ENCODE measurements around the gene TPM1.
"Not testable (repeated sequence)": the region's sequence is repeated elsewhere in the genome, so short reads cannot be mapped to it uniquely, and the experiment has no call there.

Gene TPM1

DNA sequence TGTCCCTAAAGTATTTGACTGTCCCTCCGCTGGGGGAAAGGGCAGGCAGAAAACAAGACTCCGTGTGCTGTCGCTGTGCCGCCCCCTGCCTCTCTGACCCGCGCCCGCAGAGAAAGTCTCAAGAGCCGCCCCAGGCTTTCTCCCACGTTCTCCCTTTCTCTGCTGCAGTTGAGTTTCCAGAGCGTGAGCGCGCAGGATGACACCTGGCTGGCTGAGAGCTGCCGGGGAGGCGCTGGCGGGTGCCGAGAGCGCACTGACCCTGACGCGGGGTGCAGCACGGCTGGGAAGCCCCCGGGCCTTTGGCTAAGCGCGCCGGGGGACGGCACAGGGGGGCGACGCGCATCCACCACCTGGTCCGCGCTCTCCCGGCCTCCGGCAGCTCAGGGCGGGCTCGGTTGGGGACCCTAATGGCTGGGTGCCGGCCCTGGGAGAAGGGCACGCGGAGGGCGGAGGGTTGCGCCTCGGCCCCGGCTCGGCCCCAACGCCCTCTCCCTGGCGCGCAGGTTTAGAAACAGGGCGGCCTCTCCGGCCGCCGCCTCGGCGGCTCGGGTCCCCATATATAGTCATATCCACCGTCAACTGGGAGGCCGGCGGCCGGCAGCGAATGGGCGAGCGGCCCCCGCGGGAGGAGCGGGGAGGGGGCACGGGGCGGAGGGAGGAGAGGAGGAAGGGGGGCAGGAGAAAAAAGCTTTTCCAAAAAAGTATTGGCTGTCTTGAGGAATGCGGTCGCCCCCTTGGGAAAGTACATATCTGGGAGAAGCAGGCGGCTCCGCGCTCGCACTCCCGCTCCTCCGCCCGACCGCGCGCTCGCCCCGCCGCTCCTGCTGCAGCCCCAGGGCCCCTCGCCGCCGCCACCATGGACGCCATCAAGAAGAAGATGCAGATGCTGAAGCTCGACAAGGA lies at the start of gene TPM1:
Gene TPM1, plus strand, starts transcription at position 774 of the 903 bp plus-strand sequence. Its CDS starts 83 bp downstream, at position 857.
- peak in 1 of 2 donors; percentile 24 for ATAC-seq

DNA sequence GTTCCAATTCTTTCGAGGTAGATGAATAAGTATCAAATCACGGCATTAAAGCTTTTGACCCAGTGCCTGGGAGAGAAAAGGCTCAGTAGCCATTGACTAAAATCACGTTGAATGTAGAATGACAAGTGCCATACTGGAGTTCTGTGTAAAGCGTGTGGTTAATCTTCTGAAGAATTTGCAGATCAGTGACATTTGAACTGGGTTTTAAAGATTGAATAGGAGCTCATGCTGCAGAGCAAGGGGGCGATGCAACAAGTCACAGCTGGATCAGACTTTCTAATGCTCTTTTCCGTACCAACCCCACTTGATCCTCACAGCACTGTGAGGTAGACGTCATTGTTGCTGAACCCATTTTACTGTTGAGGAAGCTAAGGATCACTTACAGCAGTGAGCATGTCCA lies 49.5 kb upstream of the TPM1 start:
- ATAC-seq: no peak

DNA sequence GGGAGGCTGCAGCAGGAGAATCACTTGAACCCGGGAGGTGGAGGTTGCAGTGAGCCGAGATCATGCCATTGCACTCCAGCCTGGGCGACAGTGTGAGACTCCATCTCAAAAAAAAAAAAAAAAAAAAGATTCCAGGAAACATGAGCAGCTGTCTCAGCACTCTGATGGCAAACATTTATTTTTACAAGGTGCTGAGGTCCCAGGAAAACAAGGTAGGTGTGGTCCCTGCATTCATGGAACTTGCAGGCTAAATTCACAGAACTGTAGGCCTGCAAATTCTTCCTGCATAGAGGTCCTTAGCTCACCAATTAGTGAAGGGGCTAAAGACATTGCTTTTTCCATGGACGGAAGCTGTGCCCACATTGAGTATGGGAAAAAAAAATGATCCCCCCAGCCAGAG lies 48.9 kb upstream of the TPM1 start:
- ATAC-seq: not testable (repeated sequence)

DNA sequence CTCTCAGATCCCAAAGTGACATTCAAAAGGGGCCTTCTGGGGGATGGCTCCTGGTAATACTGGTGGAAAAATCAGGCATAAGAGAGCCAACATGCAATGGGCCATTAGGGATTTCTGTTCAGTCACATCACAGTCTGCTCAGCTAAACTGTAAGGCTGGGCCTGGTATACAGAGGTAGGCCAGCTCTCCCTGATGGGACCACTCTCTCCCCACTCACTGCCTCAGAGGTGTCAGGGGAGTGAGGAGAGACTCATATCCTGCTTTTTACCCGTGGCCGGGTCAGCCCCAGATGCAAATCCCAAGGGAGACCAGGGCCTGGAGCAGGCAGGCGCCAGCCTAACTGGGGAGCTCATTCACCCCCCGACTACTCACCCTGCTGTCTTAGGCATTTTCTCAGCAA lies 48.1 kb upstream of the TPM1 start:
- no peak for ATAC-seq

DNA sequence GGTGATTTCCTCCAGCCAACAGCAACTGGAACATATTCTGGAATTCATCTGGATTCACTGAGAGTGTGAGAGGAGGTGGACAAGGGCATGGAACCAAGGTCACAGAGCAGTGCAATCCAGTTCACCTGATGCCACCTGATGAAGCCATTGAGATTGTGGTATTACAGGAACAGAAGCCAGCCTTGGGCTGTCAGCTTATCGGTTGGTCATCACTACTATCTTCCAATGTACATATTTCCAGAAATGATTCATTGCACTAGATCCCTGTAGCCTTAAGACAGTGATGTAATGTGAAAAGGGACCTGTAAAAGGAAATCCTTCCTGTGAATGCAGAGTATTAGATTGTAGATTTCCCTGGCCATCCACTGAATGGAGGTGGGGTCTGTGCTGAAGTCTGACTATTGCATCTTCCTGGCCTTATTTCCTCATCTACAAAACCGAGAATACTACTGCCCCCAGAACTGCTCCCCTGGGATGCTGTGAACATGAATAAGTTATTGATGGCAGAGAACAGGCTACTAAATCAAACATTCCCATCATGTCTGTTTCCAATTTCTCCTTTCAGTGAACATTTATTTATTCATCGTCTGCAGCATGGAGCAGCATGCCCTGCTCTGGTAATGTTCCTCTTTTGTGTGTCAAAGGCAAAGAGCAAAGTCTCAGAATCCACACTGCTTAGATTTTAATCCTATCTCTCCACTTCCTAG lies 47.4 kb upstream of the TPM1 start:
- ATAC-seq: no peak

DNA sequence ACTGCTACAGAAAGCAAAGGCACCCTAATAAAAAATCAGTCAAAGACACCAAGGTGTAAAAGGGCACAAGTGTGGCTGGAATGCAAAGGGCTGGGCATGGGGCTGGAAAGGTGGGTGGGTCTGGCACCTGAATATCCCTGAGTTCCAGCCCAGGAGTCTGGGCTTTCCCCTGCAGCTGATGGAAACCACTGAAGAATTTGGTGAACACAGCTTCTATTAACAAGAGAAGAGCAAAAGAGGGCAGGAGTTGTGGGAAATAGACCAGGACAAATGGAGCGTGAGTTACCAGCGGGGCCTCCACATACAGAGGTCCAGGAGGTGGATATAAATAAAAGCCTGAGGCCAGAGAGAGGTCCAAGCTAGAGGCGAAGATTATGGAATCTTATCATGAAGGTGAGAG lies 45.1 kb upstream of the TPM1 start:
- no peak for ATAC-seq

DNA sequence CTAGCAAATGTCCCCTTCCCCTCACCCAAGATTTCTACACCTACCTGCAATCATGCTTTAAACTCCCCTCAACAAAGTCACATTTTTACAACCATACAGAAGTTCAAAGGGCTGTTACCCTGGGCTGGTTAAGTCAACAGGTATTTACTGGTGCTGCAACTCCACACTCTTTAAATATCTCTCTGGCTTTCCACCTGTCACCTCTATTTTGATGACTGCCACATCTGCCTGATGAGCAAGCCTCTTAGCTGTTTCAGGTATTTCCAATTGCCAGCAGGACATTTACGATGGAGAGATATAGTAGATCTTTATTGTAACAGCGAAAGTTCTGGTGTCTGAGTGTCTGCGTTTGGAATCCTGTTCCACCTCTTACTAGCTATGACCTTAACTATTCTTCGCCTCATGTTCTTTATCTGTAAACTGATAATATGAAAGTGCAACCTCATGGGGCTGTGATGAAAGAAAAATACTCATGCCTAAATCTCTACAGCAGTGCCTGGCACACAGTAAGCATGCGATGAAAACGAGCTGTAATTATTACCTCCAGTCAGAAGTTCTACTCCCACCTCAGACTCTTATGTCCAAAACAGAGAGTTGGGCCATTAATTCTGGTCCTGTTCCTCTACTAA lies 44.2 kb upstream of the TPM1 start:
- no peak for ATAC-seq

DNA sequence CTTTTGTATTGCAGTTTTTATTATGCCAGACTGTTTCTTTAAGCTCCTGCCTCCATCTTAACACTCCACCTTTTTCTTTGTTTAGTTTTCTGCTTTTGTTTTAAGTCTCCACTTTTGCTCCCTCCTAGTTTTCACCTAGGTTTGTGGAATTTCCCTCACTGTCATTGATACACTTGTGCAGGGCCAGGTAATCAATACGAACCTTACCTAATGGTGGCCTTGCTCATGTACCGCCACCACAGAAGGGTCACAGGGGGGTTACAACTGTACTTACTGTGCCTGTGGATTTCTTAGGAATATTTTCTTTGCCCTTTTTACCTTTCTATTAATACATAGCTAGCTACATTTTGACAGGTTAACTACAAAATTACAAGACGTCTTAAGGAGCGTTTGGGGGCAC lies 43.4 kb upstream of the TPM1 start:
- no peak for ATAC-seq

DNA sequence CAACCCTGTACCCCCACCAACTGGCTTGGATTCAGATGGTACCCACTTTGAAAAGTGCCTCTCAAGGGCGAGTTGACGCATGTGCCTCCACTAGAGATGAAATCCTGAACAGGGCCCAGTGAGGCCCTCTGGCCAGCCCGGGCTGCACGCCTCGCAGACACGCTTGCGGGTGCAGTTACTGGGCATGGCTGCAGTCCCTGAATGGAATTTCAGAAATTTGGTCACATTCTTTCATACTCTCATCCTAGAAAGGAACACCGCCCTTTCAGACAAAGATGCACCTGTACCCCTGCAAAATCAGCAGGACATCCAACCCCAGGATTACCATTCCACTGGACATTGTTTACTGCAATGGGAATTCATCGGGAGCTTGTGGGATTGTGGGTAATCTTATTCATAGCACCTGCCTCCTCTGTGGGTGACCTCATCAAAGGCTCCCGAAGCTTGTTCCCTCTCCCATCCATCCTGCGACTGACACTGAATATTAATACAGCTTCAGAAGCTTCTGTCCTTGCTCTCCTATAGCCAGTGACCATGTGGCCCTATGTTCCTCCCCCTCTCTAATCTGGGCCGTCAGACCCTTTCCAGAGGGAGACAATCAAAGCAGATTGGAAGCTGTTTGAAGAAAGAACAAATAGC lies 42.5 kb upstream of the TPM1 start:
- ATAC-seq: no peak

DNA sequence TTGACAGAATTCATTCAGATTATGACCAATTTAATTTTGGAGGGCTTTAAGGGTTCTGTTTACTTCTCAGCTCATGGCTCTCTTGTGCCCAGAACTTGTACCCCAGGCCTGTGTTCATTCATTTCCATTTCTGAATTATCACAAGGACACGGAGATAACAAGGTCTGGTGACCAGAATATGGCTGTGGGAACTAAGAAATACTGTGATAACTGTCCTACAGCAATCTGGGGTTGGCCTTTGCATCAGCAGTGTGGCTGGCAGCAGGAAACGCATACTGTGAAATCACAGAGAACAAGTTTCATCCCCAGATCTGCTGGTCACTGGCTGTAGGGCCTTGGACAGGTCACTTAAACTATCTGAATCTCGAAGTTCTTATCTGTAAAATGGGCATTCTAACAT lies 41.8 kb upstream of the TPM1 start:
- no peak for ATAC-seq

DNA sequence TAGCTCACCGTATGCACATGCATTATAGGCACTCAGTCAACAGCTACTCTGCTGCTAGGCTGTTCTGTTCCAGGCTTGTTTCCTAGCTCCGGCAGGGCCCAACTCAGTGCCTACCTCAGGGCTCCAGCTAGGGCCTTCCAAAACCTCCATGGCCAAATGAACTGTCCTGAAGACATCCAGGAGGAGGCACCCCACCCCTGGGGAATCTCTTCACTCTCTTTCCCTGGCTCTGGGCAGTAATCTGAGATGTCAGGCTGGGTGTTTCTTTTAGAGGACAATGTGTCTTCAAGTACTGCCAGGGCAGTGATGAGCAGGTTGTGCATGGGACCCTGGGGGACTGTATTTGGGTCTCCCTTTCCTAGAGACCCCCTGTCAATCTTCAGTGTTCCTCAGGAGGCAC lies 38.3 kb upstream of the TPM1 start:
- no peak for ATAC-seq

DNA sequence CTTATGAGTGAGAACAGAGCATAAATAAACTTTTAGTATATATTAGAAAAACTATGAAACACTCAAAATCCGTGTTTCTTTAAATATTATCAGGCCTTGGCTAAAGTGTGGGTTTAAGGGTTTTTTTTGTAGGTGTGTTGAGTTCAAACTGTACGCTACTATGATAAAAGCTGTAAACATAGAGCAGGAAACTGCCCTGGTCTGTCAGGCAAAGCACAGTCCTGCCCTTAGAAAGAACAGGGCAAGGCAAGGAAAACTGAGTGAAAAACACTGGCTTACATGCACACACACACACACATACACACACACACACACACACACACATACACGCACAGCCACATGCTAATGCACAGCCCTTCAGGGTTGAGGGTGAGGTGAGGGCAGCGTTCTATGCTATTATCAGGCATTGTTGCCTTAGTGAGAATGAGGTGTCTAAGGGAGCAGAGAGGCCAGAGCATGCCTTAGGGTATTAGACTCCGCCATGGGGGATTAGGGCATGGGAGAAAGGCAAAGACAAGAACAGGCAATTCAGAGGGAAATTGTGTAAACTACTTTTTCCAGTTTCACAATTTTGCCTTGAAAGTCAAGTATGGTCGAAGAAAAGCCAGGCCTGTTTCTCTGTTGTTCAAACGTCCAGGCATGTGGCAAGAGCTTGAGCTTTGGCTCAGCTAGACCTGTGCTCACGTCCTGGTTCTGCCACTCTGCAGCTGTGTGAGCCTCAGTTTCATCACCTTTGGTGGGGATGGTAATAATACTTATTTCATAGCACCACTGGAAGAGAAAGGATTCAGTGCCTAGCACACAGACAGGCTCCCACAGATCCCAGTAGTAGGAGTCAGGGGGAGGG lies 36.3 kb upstream of the TPM1 start:
- no peak for ATAC-seq

DNA sequence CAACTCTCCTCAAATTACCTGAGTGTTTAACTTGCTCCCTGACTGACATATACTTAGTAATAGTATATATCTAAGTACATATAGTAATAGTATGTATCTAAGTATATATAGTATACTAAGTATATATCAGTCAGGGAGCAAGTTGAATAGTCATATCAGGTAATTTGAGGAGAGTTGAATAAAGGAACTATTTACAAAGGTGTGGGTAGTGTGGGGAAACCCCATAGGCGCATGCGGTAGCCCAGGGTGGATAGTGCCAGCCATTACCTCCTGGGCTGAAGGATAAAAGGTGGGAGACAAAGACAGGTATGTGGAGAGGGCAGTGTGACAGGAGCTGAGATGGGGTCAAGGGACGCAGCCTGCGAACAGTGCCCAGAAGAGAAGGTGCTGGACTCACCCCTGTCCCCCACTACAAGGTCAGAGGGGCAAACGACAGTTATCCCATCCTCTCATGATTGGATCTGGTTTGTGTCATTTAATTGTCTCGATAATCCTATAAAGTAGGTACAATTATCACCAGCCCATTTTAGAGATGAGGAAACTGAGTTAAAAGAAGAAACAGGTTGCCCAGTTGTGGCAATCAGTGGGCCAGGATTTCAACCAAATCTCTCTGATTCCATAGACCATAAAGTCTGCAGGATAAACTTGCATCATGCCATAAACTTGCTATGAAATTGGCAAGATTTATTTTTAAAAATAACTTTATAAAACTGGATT lies 34.1 kb upstream of the TPM1 start:
- no peak for ATAC-seq

DNA sequence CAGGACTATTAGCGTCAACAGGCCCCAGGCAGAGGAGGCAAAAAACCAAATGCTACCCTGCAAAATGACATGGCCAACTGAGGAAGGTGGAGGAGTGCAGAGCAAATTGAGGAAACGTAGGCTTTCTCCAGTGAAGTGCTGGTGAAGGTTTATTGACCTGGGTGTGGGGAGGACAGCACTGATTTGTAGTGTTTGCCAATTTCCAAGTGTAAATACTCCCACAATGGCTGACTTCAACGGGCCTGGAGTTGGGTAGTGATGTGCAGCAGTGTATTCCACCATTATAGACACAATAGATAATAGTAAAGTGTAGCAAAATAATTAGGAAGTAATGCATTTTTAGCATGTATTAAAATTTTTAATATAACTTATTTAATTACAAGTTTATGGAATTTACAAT lies 32.2 kb upstream of the TPM1 start:
- no peak for ATAC-seq

DNA sequence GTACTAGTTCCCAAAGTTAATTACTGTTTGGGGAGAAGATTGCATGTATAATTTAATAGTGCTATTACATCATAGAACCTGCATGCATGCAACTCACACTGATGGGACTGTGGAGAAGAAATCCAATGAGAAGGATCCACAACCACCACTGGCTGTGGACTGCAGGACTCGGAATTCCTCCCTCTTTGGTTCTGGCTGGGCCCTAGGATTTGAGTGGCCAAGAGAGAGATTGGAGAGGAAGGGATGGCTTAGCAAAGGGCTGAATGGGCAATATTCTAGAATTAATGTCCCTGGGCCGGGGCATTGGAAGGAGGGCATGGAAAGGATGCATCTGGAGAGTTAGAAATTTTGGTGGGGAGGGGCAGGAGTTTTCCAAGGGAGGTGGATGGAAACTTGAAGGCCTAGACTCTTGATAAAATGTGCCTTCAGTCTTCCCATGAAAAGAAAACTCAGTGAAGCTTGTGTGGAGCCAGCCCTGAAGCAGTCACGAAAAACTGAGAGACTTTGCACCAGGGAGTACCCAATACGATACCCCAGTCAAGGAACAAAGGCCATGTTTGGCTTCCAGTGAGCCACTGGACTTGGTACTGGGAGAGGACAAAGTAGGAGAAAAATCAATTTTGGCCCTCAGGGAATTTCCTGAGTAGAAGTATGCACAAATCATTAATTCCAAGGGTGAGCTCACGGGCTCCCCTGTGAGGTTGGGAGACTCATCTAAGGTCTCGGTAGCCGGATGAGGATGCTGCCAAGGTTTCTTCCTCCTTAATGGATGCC lies 31.4 kb upstream of the TPM1 start:
- no peak for ATAC-seq

DNA sequence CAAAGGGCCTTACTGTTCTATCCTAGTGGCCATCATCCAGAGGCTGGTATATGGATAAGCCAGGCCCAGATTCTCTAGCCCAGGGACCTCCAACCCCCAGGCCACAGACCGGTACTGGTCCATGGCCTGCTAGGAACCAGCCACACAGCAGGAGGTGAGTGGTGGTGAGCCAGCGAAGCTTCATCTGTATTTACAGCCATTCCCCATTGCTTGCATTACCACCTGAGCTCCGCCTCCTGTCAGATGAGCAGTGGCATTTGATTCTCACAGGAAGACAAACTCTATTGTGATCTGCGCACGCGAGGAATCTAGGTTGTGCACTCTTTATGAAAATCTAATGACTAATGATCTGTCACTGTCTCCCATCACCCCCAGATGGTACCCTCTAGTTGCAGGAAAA lies 30.1 kb upstream of the TPM1 start:
- ATAC-seq: no peak

DNA sequence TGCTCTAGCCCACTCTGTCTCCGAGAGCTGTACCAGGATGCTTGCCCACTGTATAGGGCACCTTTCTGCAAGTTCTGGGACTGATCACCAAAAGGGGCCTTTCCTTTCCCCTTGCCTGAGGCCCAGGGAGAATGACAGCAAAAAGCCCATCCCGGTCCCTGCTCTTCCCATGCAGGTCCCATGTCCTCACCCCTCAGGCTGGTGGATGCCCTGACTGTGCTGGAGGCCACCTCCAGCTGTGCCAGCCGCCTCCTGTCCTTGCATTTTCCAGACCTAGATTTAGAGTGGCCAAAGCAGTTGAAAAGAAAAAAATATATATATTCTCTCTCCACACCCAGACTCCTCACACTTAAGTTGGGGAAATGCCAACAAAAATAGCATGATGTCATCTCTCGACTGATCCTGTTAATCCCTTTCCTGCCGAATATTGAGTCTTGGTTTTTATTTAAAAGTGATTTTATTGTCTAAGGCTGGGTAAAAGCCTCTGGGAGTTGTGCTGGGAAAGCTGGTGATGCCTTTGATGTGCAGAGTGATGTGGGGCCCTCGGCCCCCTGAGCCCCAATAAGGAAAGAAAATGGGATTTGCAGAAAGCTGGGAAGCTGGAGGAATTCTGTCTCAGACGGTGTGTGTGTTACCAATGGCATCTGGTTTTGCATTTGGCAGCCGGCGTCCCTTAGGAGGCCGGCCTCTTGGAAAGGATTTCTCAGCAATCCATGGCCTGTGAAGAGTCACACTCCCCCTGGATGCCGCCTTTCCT lies 29.3 kb upstream of the TPM1 start:
- no peak for ATAC-seq

DNA sequence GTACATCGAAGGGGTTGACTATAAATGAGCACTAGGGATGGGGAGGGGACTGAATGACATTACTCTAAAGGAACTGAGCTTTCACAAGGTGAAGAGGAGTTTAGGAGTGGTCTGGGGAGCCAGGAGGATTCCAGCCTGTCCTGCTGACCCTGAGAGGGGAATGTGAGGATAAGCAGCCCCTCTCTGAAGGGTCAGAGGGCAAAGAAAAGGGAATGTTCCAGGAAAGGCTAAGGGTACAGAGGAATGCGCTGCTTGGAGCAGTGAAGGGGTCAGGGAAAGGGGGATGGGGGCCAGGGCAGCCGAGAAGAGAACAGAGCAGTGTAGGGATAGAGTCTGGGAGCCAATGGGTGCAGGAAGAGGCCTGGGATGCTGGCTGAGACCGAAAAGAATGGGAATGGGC lies 28.0 kb upstream of the TPM1 start:
- ATAC-seq: no peak

DNA sequence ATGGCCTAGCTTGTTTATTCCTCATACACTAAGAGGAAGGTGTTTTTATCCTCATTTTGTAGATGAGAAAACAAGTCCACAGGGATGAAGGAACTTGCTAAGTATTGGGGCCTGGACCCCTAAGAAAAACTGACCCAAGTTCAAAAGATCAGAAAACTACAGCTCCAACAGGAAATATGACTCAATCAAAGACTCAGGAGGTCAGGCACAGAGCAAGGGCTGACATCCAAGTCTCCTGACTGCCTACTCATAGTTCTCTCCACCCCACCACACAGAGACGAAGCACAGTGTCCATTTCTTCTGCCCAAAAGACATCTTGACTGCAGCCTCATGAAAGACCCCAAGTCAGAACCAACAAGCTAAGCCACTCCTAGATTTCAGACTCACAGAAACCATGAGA lies 26.9 kb upstream of the TPM1 start:
- ATAC-seq: no peak

DNA sequence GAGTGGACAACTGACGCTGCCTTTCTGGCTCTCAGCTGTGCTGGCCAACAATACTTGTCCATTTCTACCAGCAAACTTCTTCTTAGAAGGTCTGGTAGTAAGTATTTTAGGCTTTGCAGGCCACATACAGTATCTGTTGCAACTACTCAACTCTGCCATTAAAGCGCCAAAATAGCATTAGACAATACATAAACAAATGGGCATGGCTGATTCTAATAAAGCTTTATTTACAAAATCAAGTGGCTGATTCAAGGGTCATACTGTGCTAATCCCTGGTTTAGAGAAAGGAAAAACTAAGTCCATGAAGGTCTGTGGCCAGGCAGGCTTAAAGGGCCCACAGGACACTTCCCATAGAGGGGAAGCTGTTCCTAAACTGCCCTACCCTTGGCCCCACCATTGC lies 26.3 kb upstream of the TPM1 start:
- no peak for ATAC-seq
